ENCODE results near the gene MRPS9.

GRCh38 chr2:105110295-105110829, 72.5 kb downstream of the MRPS9 start:
- TF ChIP-seq EZH2phosphoT487 (IDR thresholded peaks at IDR 0.05; ENCODE audit: borderline replicate concordance, low read length) (no peak), CTCF (IDR thresholded peaks at IDR 0.05; ENCODE audit: low read depth, low read length, poor library complexity, severe bottlenecking) (no peak)
